T-helper 1 cell treated with Interleukin-12 subunit alpha and Interleukin-12 subunit beta and Interleukin-4 antibody, amounts not matched to agents 30 ng/mL and 1 ng/mL, for 36 hours (primary cell): ENCODE data around the gene ADGRD1. TPM values are rescaled to one million over a fixed set of nuclear protein-coding genes. Genes with fewer than 3 reads are reported as not detected.
"Not testable (repeated sequence)": the region's sequence is repeated elsewhere in the genome, so short reads cannot be mapped to it uniquely, and the experiment has no call there.

Experiments used
- intact Hi-C: fragments of 100-400 bp; cut with micrococcal nuclease; formaldehyde crosslinking; loops from one replicate; pipeline ENCODE4 v1.15.1; 2024
- total RNA-seq: library from RNA; stranded (reverse); gene quantifications from 2 replicates; pipeline ENCODE4 v1.2.3, GENCODE V29; 2022

ADGRD1 gene
- total RNA-seq, 1 donor from 2014 or later: 0.54 TPM

GRCh38 chr12:131070136-131070535 is 116.4 kb downstream of the ADGRD1 start:
- intact Hi-C loops: not testable (repeated sequence)

DNA sequence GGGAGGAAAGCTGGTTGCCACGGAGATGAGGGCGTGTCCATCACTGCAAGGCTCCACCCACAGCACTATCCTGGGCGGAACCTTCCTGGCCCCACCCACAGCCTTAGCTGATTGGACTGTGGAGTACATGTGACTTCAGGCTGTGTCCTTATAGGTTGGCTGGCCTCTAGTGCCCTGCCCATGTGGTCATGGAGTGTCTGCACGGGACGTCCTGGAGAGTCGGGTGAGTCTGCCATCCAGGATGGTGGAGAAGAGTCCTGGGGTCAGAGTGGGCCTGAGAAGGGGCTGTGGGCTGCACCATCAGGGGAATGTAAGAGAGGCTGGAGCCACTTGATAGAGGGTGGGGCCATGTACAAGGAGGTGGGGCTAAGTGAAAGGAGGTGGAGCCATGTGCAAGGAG is 117.0 kb downstream of the ADGRD1 start:
- intact Hi-C loops: not testable (repeated sequence)

GRCh38 chr12:131071234-131071820 is 117.6 kb downstream of the ADGRD1 start:
- intact Hi-C loops: not testable (repeated sequence)

DNA sequence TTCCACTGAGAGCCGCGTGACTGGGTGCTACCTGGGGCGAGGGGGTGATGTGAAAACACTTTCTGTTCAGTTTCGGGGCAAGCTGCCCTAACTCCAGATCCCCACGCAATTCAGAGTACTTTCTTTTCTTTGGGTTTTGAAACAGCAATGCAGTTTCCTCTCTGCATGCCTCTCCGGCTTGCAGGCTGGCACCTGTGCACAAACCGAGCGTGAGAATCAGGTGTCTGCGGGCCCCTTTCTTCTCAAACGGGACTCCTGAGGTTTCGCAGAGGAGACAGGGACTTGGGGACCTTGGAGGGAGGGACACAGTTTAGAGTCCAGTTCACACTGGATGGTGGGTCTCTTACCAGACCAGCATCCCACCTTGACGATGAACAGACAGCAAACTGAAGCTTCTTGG is 118.2 kb downstream of the ADGRD1 start:
- intact Hi-C loops: not testable (repeated sequence)

DNA sequence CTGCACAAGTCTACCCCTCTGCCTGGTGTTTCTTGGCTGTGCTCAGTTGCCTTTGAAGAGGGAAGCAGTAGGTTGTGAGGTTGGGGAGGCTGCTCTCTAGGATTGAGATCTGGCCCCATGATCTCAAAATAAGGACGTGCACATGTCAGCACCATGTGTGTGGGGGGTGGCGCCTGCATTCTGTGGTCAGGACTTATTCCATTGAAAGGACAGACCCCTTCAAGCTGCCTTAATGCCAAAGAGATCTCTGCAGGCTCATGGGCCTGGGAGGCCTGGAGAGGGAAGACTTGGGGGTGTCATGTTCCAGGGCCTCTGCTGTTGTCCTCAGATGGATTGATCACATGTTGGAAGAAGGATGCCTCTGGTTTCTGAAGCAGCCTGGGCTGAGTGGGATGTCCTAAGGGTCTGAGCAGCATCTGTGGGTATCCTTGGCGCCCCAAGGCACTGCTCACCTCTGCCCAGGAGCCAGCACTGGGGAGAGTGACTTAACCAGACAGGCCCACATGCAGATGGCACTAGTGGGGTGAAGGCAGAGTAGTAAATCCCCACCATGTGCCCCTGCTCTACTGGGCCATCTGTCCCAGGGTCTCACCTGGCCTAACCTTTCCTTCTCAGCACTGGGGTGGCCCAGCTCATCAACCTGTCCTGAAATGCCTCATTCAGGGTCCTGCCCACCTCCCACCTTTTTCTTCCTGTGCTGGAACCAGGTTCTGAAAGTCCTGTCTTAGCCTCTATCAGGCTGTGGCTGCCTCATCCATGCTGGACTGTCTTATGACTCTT is 118.9 kb downstream of the ADGRD1 start:
- intact Hi-C loops: no loop called here

DNA sequence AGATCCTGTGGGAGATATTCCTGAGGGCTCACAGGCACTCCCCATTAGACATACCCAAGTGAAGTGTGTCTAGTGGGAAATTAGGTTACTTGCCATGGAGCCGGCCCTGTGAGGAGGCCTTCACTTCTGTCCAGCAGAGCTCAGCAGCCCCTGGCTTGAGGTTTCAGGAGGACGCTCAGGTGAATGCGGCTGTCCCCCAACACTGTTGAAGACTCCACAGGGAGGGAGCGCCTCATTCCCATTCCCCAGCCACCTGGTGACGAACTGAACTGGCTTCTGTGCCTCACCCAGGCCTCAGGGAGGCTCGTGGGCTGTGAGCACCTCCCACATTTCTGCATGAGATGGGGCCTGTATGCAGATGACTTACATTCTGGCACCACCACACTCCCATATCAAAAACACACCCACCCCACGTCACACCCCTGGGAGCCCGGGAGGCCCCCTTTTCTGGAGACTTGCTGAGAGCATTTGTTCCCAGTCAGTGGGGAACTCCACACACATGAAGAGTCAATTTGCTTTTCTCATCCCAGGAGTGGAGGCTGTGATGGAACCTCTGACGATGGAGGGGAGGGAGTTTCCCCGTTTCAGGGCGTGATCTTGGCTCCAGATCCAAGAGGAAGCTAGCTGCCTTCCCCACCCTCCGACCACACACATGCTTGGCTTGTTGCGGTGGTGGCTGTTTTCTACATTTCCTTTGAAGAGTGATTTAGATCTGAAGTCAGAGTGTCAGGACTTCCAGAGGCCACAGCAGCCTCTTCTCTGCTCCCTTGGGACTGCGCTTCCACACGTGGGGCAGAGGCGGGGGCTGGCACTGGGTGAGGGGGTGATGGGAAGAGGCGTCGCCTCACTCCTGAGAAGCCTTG is 120.7 kb downstream of the ADGRD1 start:
- intact Hi-C loops: no loop called here

GRCh38 chr12:131075194-131075593 is 121.5 kb downstream of the ADGRD1 start:
- intact Hi-C loops: no loop called here

DNA sequence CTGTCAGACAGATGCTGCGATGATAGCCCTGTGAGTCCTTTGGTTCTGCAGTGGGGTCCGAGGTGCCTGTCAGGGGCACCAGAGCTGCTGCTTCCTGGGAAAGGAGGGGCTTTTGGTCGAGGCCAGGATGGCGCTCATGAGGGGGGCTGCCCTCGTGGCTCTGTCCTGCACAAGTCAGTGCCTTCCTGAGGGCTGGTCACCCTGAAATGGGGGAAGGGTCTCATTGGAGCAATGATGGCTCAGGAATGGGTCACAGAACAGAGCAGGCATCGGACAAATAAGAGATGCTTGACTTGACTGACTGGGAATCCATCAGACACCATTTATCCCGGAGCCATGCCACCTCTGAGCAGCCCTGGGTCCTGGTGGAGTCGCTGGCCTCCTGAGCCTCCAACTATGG is 121.9 kb downstream of the ADGRD1 start:
- intact Hi-C loops: no loop called here

GRCh38 chr12:131076296-131076695 is 122.6 kb downstream of the ADGRD1 start:
- intact Hi-C loops: no loop called here

GRCh38 chr12:131076791-131077747 is 123.4 kb downstream of the ADGRD1 start:
- intact Hi-C loops: no loop called here

DNA sequence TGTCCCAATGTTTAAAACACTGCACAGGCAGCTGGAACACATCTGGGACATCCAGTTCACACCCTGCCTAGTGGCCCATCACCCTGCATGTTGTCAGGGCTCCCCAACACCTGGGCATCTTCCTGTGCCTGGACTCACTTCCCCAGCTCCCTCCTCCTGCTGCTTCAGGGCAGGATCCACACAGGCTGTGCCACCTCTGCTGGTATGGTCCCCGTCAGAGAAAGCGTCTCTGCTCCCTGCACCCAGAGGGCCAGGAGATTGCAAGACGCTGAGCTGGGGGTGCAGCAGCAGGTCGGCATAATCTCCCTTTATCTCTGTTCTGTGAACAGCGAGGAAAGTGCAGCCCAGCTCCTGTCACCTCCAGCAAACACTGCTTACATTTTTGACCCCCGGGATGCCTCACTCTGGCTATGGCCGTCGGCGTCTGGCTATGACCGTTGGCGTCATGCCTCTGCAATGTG is 124.3 kb downstream of the ADGRD1 start:
- intact Hi-C loops: no loop called here

DNA sequence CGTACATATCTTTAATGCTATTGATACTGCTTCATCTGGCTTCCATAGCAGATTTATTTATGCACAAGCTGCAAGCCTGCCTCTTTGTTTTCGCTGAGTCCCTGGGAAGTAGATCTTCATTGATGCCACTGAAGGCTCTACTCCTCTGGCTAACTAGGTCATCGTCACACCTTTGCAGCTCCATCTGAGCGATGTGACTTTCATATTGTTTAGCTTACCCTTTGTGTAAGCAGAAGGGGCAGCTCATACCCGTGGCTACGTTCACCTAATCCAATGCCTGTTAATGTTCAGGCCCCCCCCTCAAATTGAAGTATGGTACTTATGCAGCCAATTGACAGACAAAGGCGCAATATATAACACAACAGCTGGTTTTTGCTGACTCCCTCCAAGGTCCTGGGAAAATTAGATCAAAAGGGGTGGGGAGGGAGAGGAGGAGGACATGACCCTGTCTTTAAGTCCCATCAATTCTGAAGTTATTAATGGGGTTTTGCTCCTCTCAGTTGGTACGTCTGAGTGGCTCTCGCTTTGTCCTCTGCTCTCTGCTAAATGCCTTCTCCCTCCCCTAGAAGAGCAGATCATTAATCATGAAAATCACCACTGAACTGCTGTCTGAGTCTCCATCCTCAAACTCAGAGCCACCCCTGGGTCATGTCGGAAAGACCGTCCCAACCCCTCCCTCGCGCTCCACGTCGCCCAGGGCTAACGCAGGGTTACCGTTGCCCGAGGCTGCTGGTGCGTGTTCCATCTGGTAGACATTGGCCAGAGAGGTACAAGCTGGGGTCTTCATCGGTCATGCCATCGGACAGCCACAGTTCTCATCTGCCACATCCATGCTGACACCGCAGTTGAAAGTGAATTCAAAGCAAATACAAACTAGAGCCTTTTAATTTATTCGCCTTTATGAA is 128.8 kb downstream of the ADGRD1 start:
- intact Hi-C loops: no loop called here

DNA sequence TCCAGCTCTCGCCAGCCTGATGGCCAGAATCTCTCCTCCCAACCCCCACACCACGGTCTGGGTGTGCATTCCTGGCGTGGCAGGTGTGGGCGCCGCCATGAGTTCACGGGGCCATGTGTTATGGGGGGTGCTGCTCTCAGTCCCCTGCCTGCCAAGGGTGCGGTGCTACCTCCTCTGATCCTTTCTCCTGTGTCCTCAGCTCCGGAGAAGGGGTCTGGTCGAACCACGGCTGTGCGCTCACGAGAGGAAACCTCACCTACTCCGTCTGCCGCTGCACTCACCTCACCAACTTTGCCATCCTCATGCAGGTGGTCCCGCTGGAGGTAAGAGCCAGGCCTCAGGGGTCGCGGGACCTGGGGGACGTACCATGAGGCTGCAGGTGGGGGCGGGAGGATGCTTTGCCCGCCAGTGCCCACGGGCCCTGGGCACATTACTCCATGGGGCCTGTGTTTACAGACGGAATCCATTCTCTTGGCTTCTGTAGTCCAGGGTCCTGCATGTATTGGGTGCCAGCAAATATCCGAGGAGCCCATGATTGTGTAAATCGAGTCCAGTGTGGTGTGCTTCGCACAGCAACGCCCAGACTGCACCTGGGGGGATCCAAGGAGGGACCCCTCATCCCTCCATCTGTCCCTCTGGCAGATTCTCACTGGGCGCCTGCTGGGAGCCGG is 130.8 kb downstream of the ADGRD1 start:
- intact Hi-C loops: no loop called here

GRCh38 chr12:131085125-131085815 is 131.6 kb downstream of the ADGRD1 start:
- intact Hi-C loops: no loop called here

DNA sequence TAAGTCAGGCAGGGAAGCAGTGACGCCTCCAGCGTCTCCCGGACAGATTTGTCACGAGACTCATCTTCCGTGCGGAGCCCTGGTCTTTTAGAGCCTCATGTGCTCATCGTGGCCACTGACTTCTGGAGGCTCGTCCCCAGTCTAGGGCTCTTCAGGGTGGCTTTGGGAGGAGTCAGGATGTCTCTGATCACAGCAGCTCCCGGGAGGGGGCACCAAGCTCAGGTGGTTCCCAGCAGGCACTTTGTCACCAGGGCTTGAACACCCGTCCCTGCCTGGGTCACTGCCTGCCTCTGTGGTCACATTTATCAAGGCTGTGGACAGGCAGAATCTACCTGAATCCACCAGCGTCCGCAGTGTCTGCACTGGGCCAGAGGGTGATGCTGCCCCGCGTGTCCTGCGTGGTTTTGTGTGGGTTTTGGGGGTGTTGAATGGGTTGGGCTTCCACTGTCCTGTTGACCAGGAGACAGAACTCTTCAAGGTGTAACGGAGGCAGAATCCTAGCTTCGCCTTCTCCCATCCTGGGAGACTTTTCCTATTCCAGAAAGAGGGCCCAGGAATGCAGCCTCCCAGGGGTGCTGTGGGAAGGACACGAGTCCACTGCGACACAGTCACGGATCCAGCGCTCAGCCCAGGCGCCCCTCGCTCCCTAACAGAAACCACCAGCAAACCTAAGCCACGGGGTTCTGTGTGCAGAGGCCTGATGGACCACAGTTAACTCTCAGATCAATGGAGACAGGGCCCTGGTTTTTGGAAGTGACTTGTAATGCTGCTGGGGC is 132.3 kb downstream of the ADGRD1 start:
- intact Hi-C loops: no loop called here

DNA sequence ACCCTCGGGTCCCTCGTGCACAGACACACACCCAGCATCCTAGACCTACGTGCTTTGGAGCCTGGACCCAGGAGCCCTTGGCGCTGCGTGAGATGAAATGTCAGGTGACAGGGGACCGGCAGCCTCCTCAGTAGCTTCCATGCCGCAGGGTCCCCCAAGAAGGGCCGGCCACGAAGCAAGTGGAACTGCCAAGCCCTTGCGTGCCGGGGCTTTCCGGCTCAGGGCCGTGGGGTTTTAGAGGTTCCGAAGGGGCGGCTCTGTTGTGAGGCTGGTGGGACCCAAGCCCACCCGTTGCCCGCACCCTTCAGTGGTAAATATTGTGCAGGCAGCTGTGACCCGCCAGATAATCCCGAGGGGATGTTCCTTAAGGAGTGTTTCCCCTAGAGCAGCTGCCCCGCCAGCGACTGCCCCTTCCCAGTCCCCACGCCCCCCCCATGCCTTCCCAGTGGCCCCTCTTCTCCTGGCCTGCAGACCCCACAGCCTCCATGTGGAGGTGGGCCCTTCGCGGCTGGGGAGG is 133.7 kb downstream of the ADGRD1 start:
- intact Hi-C loops: no loop called here

DNA sequence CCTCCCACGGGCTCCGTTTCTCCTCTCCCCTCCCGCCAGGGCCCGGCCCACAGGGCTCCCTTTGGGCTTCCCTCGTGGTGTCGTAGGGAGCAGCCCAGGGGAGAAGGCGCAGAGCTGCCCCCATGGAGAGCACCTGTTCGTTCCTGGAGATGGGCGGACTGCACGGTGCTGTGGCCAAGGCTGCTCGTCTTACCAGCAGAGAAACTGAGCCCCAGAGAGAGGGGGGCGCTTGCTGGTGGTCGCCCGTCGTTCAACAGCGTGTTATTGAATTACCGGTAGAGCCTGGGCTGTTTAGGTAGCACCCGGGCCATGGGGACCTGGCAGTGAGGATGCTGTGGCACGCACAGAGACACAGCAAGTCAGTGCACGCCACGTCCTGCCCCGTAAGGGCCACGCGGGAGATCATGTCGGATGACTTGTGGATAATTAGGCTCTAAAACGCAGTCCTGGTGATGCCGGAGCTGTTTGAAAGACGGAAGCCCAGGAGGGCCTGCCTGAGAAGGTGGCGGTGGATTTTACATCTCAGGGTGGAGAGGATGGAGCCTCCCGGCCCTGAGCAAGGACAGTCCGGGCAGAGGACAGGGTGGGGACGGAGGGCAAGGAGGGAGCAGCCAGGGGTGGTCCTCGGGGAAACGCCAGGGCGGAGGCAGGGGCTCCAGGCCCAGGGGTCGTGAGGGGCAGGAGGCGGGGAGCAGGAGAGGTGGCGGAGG is 134.4 kb downstream of the ADGRD1 start:
- intact Hi-C loops: no loop called here
